GM12892 (cell line): Measurements from ENCODE around the gene IRGC.

Experiments
- POLR2A ChIP-seq: IDR thresholded peaks from 2 replicates; pipeline ENCODE4 v1.6.1; 2011; ENCODE audit warnings: low read depth, low read length, control low read depth
- POLR2AphosphoS5 ChIP-seq: IDR thresholded peaks from 2 replicates; pipeline ENCODE4 v1.6.1; 2011; ENCODE audit warnings: low read depth, low read length, control low read depth

- no peak for TF ChIP-seq POLR2A
- TF ChIP-seq POLR2AphosphoS5 = no peak
Measured at GRCh38 chr19:43681821-43682220, 34.1 kb upstream of the IRGC start.
